Medulla oblongata (tissue), 1 donor: ENCODE data around the gene IGFL2.

Source experiments
- DNase-seq: peaks from one replicate; pipeline ENCODE4 v3.0.0-alpha.2; 2015; ENCODE audit errors: extremely low spot score

The IGFL2 gene

GRCh38 chr19:46209051-46209450 is 61.0 kb downstream of the IGFL2 start:
- DNase-seq = no peak

- no peak for DNase-seq
Observed at GRCh38 chr19:46209472-46209871, 61.4 kb downstream of the IGFL2 start.

- no peak for DNase-seq
Observed at GRCh38 chr19:46210669-46211068, 62.6 kb downstream of the IGFL2 start.
